K562 (cell line): ENCODE results near the gene NETO1. TPM values are rescaled to one million over a fixed set of nuclear protein-coding genes. Genes with fewer than 3 reads are reported as not detected.

ENCODE experiments used
- ATAC-seq: fragments of 200-7000 bp; cut with Tn5 transposase; 3 replicates; pipeline ENCODE4 v1.9.1; 2020; ENCODE audit warnings: moderate library complexity
- BruUV-seq: library from RNA; stranded (reverse); fragments of 400-500 nt; replicated peaks from 2 replicates; lab custom pipeline; 2021; lab: Mats Ljungman, UMichigan
- CTCF ChIA-PET: fragments of 300-600 bp; formaldehyde crosslinking; extraction: SDS; loops from one replicate; lab custom pipeline; 2021; ENCODE audit warnings: low intra/inter-chr PET ratio; lab: Yijun Ruan, JAX
- POLR2A ChIA-PET: fragments of 300-600, 350-650 bp; sonication (Branson Sonifier 250); formaldehyde crosslinking; extraction: SDS; loops from one replicate; lab custom pipeline; 2021; ENCODE audit warnings: antibody characterized with exemption, inconsistent platforms; lab: Yijun Ruan, JAX
- DNase-seq, 4 experiments: peaks; one replicate each; pipeline versions ENCODE4 v3.0.0 to v3.0.0-alpha.2; 2011 to 2018; ENCODE audit warnings: low spot score in 3 of 4, mixed read lengths in 3 of 4; ENCODE audit errors: extremely low read depth in 1 of 4
- FAIRE-seq: peaks from 2 replicates; lab custom pipeline; 2011; peaks lifted over from hg19 to GRCh38; lab: Jason Lieb, UNC
- H2AFZ ChIP-seq: 2 replicates; pipeline ENCODE4 v1.6.0; 2011; ENCODE audit warnings: low read depth, low read length, control low read depth, inconsistent platforms
- H3K27ac ChIP-seq: fragments of 200-600 bp; 3 replicates; pipeline ENCODE4 v1.8.0; 2011; ENCODE audit warnings: low read depth, mild to moderate bottlenecking, control low read depth, inconsistent platforms, low read length, moderate library complexity, mixed read lengths; ENCODE audit errors: extremely low read depth
- H3K27me3 ChIP-seq, 2 experiments: fragments of 300-600 bp in 1 of 2; 2 replicates in 1 of 2; 3 replicates in 1 of 2; pipeline versions ENCODE4 v1.6.0 to v1.8.0; 2011; ENCODE audit warnings: inconsistent platforms in 2 of 2, low read length in 2 of 2, mild to moderate bottlenecking in 1 of 2, mixed read lengths in 1 of 2, moderate library complexity in 1 of 2; ENCODE audit not compliant: control insufficient read depth in 2 of 2, insufficient read depth in 2 of 2
- H3K36me3 ChIP-seq: fragments of 300-600 bp; 3 replicates; pipeline ENCODE4 v1.8.0; 2011; ENCODE audit warnings: mild to moderate bottlenecking, low read length, inconsistent platforms; ENCODE audit not compliant: control insufficient read depth, insufficient read depth
- H3K4me1 ChIP-seq, 2 experiments: fragments of 200-600 bp in 1 of 2; replicated peaks in 1 of 2; 2 replicates in 1 of 2; 3 replicates in 1 of 2; pipeline versions ENCODE4 v1.5.1 to v1.8.0; 2011; ENCODE audit warnings: inconsistent platforms in 2 of 2, low read length in 2 of 2, mild to moderate bottlenecking in 1 of 2, mixed read lengths in 1 of 2, moderate library complexity in 1 of 2; ENCODE audit not compliant: control insufficient read depth in 2 of 2, insufficient read depth in 2 of 2
- H3K4me2 ChIP-seq: 2 replicates; pipeline ENCODE4 v1.6.1; 2011; ENCODE audit warnings: low read length, control low read depth, inconsistent platforms, mixed read lengths; ENCODE audit not compliant: insufficient read depth
- H3K4me3 ChIP-seq: fragments of 200-600 bp; sonication (generic), shearing (Covaris generic); 2 replicates; pipeline ENCODE4 v1.5.1; 2016; ENCODE audit warnings: control low read depth, inconsistent platforms
- H3K79me2 ChIP-seq: fragments of 200-600 bp; 3 replicates; pipeline ENCODE4 v1.8.0; 2011; ENCODE audit warnings: low read length, inconsistent platforms; ENCODE audit not compliant: control insufficient read depth, insufficient read depth
- H3K9ac ChIP-seq, 2 experiments: 2 replicates each; pipeline versions ENCODE4 v1.6.0 to v1.6.1; 2011; ENCODE audit warnings: low read depth in 2 of 2, low read length in 2 of 2, control low read depth in 1 of 2, inconsistent platforms in 1 of 2, mild to moderate bottlenecking in 1 of 2, mixed read lengths in 1 of 2; ENCODE audit not compliant: insufficient read depth in 1 of 2
- H3K9me1 ChIP-seq: one replicate; pipeline ENCODE4 v1.6.0; 2011; ENCODE audit warnings: inconsistent platforms, mild to moderate bottlenecking, low read length, moderate library complexity; ENCODE audit not compliant: control insufficient read depth, insufficient read depth
- H3K9me3 ChIP-seq: replicated peaks from 2 replicates; pipeline ENCODE4 v1.5.1; 2011; ENCODE audit warnings: low read depth, low read length, inconsistent platforms; ENCODE audit not compliant: control insufficient read depth, insufficient read depth
- H4K20me1 ChIP-seq: replicated peaks from 2 replicates; pipeline ENCODE4 v1.6.1; 2011; ENCODE audit warnings: low read length, inconsistent platforms, mixed read lengths; ENCODE audit not compliant: control insufficient read depth, insufficient read depth
- ARNT ChIP-seq, 2 experiments: fragments of 450-650 bp; IDR thresholded peaks; 2 replicates each; pipeline ENCODE4 v1.6.1; 2016; ENCODE audit warnings: mild to moderate bottlenecking in 1 of 2
- CREM ChIP-seq: IDR thresholded peaks from 2 replicates; pipeline ENCODE4 v1.6.1; 2014; ENCODE audit warnings: antibody characterized with exemption, low read depth
- FOXK1 ChIP-seq: sonication (generic); formaldehyde crosslinking; IDR thresholded peaks from 2 replicates; pipeline ENCODE4 v1.8.0; 2022; ENCODE audit warnings: missing genetic modification reagents, mild to moderate bottlenecking, borderline replicate concordance
- HOMEZ ChIP-seq: fragments of 250-450 bp; sonication (Bioruptor Pico); IDR thresholded peaks from 2 replicates; pipeline ENCODE4 v1.4.0; 2020; ENCODE audit warnings: mild to moderate bottlenecking, moderate library complexity
- MCM7 ChIP-seq, 2 experiments: fragments of 450-650 bp; IDR thresholded peaks; 2 replicates each; pipeline ENCODE4 v1.6.1; 2016 to 2018
- NFRKB ChIP-seq: fragments of 450-650 bp; IDR thresholded peaks from 2 replicates; pipeline ENCODE4 v1.6.1; 2016; ENCODE audit warnings: low read depth
- PTTG1 ChIP-seq: fragments of 450-650 bp; IDR thresholded peaks from 2 replicates; pipeline ENCODE4 v1.6.1; 2016; ENCODE audit warnings: low read depth, mild to moderate bottlenecking, missing genetic modification characterization, missing compliant biosample characterization
- SPI1 ChIP-seq: IDR thresholded peaks from 2 replicates; pipeline ENCODE4 v1.6.1; 2011; ENCODE audit warnings: low read depth, low read length, control low read depth, borderline replicate concordance
- STAT5A ChIP-seq: IDR thresholded peaks from 2 replicates; pipeline ENCODE4 v1.6.1; 2012; ENCODE audit warnings: low read length, inconsistent platforms, borderline replicate concordance
- TAL1 ChIP-seq: fragments of 450-650 bp; IDR thresholded peaks from 2 replicates; pipeline ENCODE4 v1.6.1; 2016; ENCODE audit warnings: mild to moderate bottlenecking
- TCFL5 ChIP-seq: fragments of 250-450 bp; sonication (Bioruptor Pico); conservative IDR thresholded peaks from 2 replicates; pipeline ENCODE4 v1.6.1; 2021; ENCODE audit warnings: mild to moderate bottlenecking, moderate library complexity, matching md5 sums
- ZBTB17 ChIP-seq: fragments of 450-650 bp; formaldehyde crosslinking; IDR thresholded peaks from 2 replicates; pipeline ENCODE4 v1.4.0; 2020; ENCODE audit warnings: mild to moderate bottlenecking
- WGBS: fragments of 100-300 bp; shearing (Covaris generic); methylation state at CpG from one replicate; pipeline ENCODE4 v1.1.6; 2016; ENCODE audit warnings: low coverage, mixed read lengths; ENCODE audit not compliant: insufficient coverage; ENCODE audit errors: missing lambda C conversion rate; 5-methylcytosine and 5-hydroxymethylcytosine counted together
- in situ Hi-C: fragments of 300-500 bp; cut with MboI; formaldehyde crosslinking; loops from 4 replicates; pipeline ENCODE4 v1.15.0; 2018; ENCODE audit warnings: inconsistent platforms, mixed read lengths
- intact Hi-C: fragments of 100-400 bp; cut with micrococcal nuclease; formaldehyde crosslinking; loops from 2 replicates; pipeline ENCODE4 v1.14.2; 2022
- polyA plus RNA-seq, 8 experiments: library from polyadenylated mRNA; depleted of rRNA in 4 of 8; stranded (reverse) in 5 of 8; unstranded in 3 of 8; fragments of >200 nt; fragmentation: Nextera tagmentation in 2 of 8; fragmentation: Illumina TruSeq in 1 of 8; extraction: Ambion mirVana in 2 of 8; extraction: Trizol in 1 of 8; gene quantifications; 2 replicates each; pipeline versions ENCODE4 v1.2.1 to v1.2.3, GENCODE V29; 2011 to 2014; ENCODE audit warnings: inconsistent platforms in 1 of 8, missing spikeins in 1 of 8
- total RNA-seq, 7 experiments: library from RNA; depleted of rRNA in 6 of 7; stranded (reverse); fragments of >200 nt in 6 of 7; fragmentation: Illumina TruSeq in 2 of 7; extraction: Trizol in 2 of 7; gene quantifications; 2 replicates each; pipeline versions ENCODE4 v1.2.1 to v1.2.3, GENCODE V29; 2011 to 2021; ENCODE audit warnings: low replicate concordance in 1 of 7

Gene NETO1
- total and polyA plus RNA-seq, 9 of the 15 experiments (the other 6 are each of a cell fraction or from before 2014, with no cell fraction given) = not detected

GRCh38 chr18:72738136-72738535 lies 129.7 kb downstream of the NETO1 start (continued):
- no peak for TF ChIP-seq HOMEZ (CRISPR knock-in tag)
- no peak for TF ChIP-seq ARNT (IDR thresholded peaks at IDR 0.05)
- TF ChIP-seq FOXK1 = no peak
- no peak for TF ChIP-seq PTTG1 (tag)

- DNase-seq = no peak
- intact Hi-C loops = no loop called here
- no peak for TF ChIP-seq MCM7 (IDR thresholded peaks at IDR 0.05)
- TF ChIP-seq NFRKB = no peak
- no peak for TF ChIP-seq STAT5A
- no peak for TF ChIP-seq TCFL5 (CRISPR knock-in tag)
- TF ChIP-seq SPI1 = no peak
- no peak for TF ChIP-seq CREM
- TF ChIP-seq ZBTB17 (CRISPR knock-in tag) = no peak
- TF ChIP-seq TAL1 = no peak
Observed at GRCh38 chr18:72727776-72728175, 140.0 kb downstream of the NETO1 start.

More at GRCh38 chr18:72727776-72728175, 140.0 kb downstream of the NETO1 start:
- H3K4me1 ChIP-seq = no peaks in the 10 kb centered on the region
- no peaks in the 10 kb centered on the region for H3K79me2 ChIP-seq
- no peak overlapping the region for H2AFZ ChIP-seq
- FAIRE-seq (no peak), ATAC-seq (no peak)
- ChIA-PET CTCF (no interaction called here), POLR2A (no interaction called here)
- no TSS peak for BruUV-seq
- H3K27ac ChIP-seq = no peak overlapping the region
- H4K20me1 ChIP-seq = no peaks in the 10 kb centered on the region
- H3K27me3 ChIP-seq = no peaks in the 10 kb centered on the region
- H3K9me1 ChIP-seq = no peaks in the 10 kb centered on the region
- in situ Hi-C loops = no loop called here
- no peaks in the 10 kb centered on the region for H3K9me3 ChIP-seq
- no peak overlapping the region for H3K9ac ChIP-seq
- H3K4me2 ChIP-seq = no peak overlapping the region
- no peak overlapping the region for H3K4me3 ChIP-seq
- H3K36me3 ChIP-seq = no peaks in the 10 kb centered on the region
- 3% methylated on average over 6 of the region's 6 CpGs for WGBS
